ENCODE data around the gene ITPR3. TPM values are rescaled to one million over a fixed set of nuclear protein-coding genes. Genes with fewer than 3 reads are reported as not detected.

ITPR3 gene
- polyA plus RNA-seq, 5 donors: 56.2 to 87.2 (median 77.9) TPM

- no peak for DNase-seq
These were observed 44.8 kb downstream of the ITPR3 start for GRCh38 chr6:33665957-33666356.

GRCh38 chr6:33667072-33667471 is 46.0 kb downstream of the ITPR3 start:
- DNase-seq: no peak

GRCh38 chr6:33667776-33668175 is 46.7 kb downstream of the ITPR3 start:
- no peak for DNase-seq

- DNase-seq: no peak
These were observed 47.2 kb downstream of the ITPR3 start for GRCh38 chr6:33668328-33668727.

GRCh38 chr6:33668914-33669313 is 47.8 kb downstream of the ITPR3 start:
- DNase-seq: no peak

GRCh38 chr6:33670086-33670660 is 49.1 kb downstream of the ITPR3 start:
- no peak for DNase-seq

GRCh38 chr6:33670971-33671743 is 50.0 kb downstream of the ITPR3 start:
- DNase-seq: no peak

- no peak for DNase-seq
These were observed 50.6 kb downstream of the ITPR3 start for GRCh38 chr6:33671744-33672072.

GRCh38 chr6:33672808-33673207 is 51.7 kb downstream of the ITPR3 start:
- DNase-seq: no peak

- DNase-seq: no peak
These were observed 52.7 kb downstream of the ITPR3 start for GRCh38 chr6:33673851-33674250.

GRCh38 chr6:33675968-33676367 is 54.8 kb downstream of the ITPR3 start:
- DNase-seq: no peak

- no peak for DNase-seq
These were observed 55.5 kb downstream of the ITPR3 start for GRCh38 chr6:33676416-33677142.

GRCh38 chr6:33677143-33677660 is 56.1 kb downstream of the ITPR3 start:
- DNase-seq: no peak

- DNase-seq: no peak
These were observed 56.6 kb downstream of the ITPR3 start for GRCh38 chr6:33677689-33678088.

GRCh38 chr6:33678233-33678931 is 57.3 kb downstream of the ITPR3 start:
- no peak for DNase-seq

- no peak for DNase-seq
These were observed 57.9 kb downstream of the ITPR3 start for GRCh38 chr6:33678932-33679490.

- no peak for DNase-seq
These were observed 58.6 kb downstream of the ITPR3 start for GRCh38 chr6:33679761-33680160.

GRCh38 chr6:33682341-33682740 is 61.2 kb downstream of the ITPR3 start:
- no peak for DNase-seq

GRCh38 chr6:33683051-33683571 is 62.0 kb downstream of the ITPR3 start:
- no peak for DNase-seq

GRCh38 chr6:33683576-33684427 is 62.7 kb downstream of the ITPR3 start:
- no peak for DNase-seq

- no peak for DNase-seq
These were observed 63.3 kb downstream of the ITPR3 start for GRCh38 chr6:33684428-33684896.

Data from right lung (tissue), 5 donors.